A549 (cell line): ENCODE results near the gene FOXK1. TPM values are rescaled to one million over a fixed set of nuclear protein-coding genes. Genes with fewer than 3 reads are reported as not detected.

ENCODE experiments used
- ATAC-seq, 2 experiments: fragments of 200-7000 bp in 1 of 2; fragments of >200 bp in 1 of 2; cut with Nextera tagmentation in 1 of 2; cut with Tn5 transposase in 1 of 2; 3 replicates each; pipeline versions ENCODE4 v1.8.0 to v1.9.1; 2018 to 2020; ENCODE audit warnings: mild to moderate bottlenecking in 1 of 2, moderate library complexity in 1 of 2
- CTCF ChIA-PET: fragments of 300-600 bp; sonication (Branson Sonifier 250); formaldehyde crosslinking; extraction: SDS; loops from one replicate; lab custom pipeline; 2021; ENCODE audit warnings: antibody characterized with exemption, inconsistent platforms; lab: Yijun Ruan, JAX
- POLR2A ChIA-PET: fragments of 350-600 bp; formaldehyde crosslinking; extraction: SDS; loops from one replicate; lab custom pipeline; 2021; ENCODE audit warnings: antibody characterized with exemption, inconsistent platforms; lab: Yijun Ruan, JAX
- DNase-seq, 2 experiments: peaks; one replicate each; pipeline versions ENCODE4 v3.0.0 to v3.0.0-alpha.2; 2011 to 2016; ENCODE audit warnings: low read depth in 1 of 2, low spot score in 1 of 2
- FAIRE-seq: peaks from 2 replicates; lab custom pipeline; 2011; peaks lifted over from hg19 to GRCh38; lab: Jason Lieb, UNC
- H3K27ac ChIP-seq, 2 experiments: fragments of >200 bp; sonication (Bioruptor Twin); formaldehyde crosslinking; 3 replicates each; pipeline ENCODE4 v1.5.1; 2016 to 2017
- H3K4me1 ChIP-seq: fragments of >200 bp; sonication (Bioruptor Twin); formaldehyde crosslinking; 3 replicates; pipeline ENCODE4 v1.6.1; 2016
- H3K4me2 ChIP-seq: fragments of >200 bp; sonication (Bioruptor Twin); formaldehyde crosslinking; 3 replicates; pipeline ENCODE4 v1.6.1; 2016
- H3K4me3 ChIP-seq: fragments of >200 bp; sonication (Bioruptor Twin); formaldehyde crosslinking; 3 replicates; pipeline ENCODE4 v1.5.1; 2016
- H3K9me3 ChIP-seq: fragments of >200 bp; sonication (Bioruptor Twin); formaldehyde crosslinking; 3 replicates; pipeline ENCODE4 v1.6.1; 2016
- EHF ChIP-seq: fragments of 250-450 bp; sonication (Bioruptor Pico); IDR thresholded peaks from 2 replicates; pipeline ENCODE4 v1.5.0; 2020; ENCODE audit warnings: mild to moderate bottlenecking
- FOSL2 ChIP-seq, 2 experiments: fragments of 450-650 bp in 1 of 2; fragments of >200 bp in 1 of 2; sonication (Bioruptor Twin) in 1 of 2; formaldehyde crosslinking; IDR thresholded peaks; 2 replicates each; pipeline versions ENCODE4 v1.5.0 to v1.6.1; 2016 to 2020; ENCODE audit warnings: mild to moderate bottlenecking in 1 of 2, moderate library complexity in 1 of 2
- HDAC2 ChIP-seq: fragments of 200-600 bp; sonication (generic); IDR thresholded peaks from 2 replicates; pipeline ENCODE4 v1.6.1; 2016
- HOXA7 ChIP-seq: fragments of 250-450 bp; sonication (Bioruptor Pico); IDR thresholded peaks from 2 replicates; pipeline ENCODE4 v1.5.0; 2020; ENCODE audit warnings: mild to moderate bottlenecking, moderate library complexity
- HOXB13 ChIP-seq: fragments of 250-450 bp; sonication (Bioruptor Pico); IDR thresholded peaks from 2 replicates; pipeline ENCODE4 v1.5.0; 2020; ENCODE audit warnings: low read depth, mild to moderate bottlenecking, moderate library complexity
- HOXB5 ChIP-seq: fragments of 250-450 bp; sonication (Bioruptor Pico); IDR thresholded peaks from 2 replicates; pipeline ENCODE4 v1.5.0; 2020; ENCODE audit warnings: mild to moderate bottlenecking, moderate library complexity
- MAX ChIP-seq: IDR thresholded peaks from 2 replicates; pipeline ENCODE4 v1.6.1; 2012
- NR3C1 ChIP-seq: fragments of >200 bp; sonication (Bioruptor Twin); formaldehyde crosslinking; IDR thresholded peaks from 3 replicates; pipeline ENCODE4 v1.6.1; 2017
- PHF8 ChIP-seq: fragments of 200-600 bp; sonication (generic); IDR thresholded peaks from 2 replicates; pipeline ENCODE4 v1.6.1; 2016; ENCODE audit warnings: low read depth, mild to moderate bottlenecking, antibody characterized with exemption, moderate library complexity, borderline replicate concordance
- POLR2A ChIP-seq: IDR thresholded peaks from 2 replicates; pipeline ENCODE4 v1.6.1; 2012; ENCODE audit warnings: mild to moderate bottlenecking, low read length
- RARB ChIP-seq: fragments of 250-450 bp; sonication (Bioruptor Pico); IDR thresholded peaks from 2 replicates; pipeline ENCODE4 v1.8.0; 2021; ENCODE audit warnings: mild to moderate bottlenecking, moderate library complexity
- RCOR1 ChIP-seq: fragments of 150-350 bp; IDR thresholded peaks from 2 replicates; pipeline ENCODE4 v1.6.1; 2014; ENCODE audit warnings: antibody characterized with exemption, low read length, low read depth
- REST ChIP-seq: fragments of 200-600 bp; sonication (generic); IDR thresholded peaks from 2 replicates; pipeline ENCODE4 v1.6.1; 2016; ENCODE audit warnings: antibody characterized with exemption, mild to moderate bottlenecking, moderate library complexity
- RNF2 ChIP-seq: fragments of 200-600 bp; sonication (generic); IDR thresholded peaks from 2 replicates; pipeline ENCODE4 v1.6.1; 2016; ENCODE audit warnings: low read depth, mild to moderate bottlenecking, antibody characterized with exemption, moderate library complexity, borderline replicate concordance
- SREBF2 ChIP-seq: fragments of 450-650 bp; IDR thresholded peaks from 2 replicates; pipeline ENCODE4 v1.6.1; 2014; ENCODE audit warnings: mild to moderate bottlenecking, moderate library complexity
- TFCP2L1 ChIP-seq: fragments of 250-450 bp; sonication (Bioruptor Pico); IDR thresholded peaks from 2 replicates; pipeline ENCODE4 v1.5.0; 2021; ENCODE audit warnings: mild to moderate bottlenecking
- USF2 ChIP-seq: fragments of 450-650 bp; IDR thresholded peaks from 2 replicates; pipeline ENCODE4 v1.6.1; 2014; ENCODE audit warnings: antibody characterized with exemption
- ZC3H11A ChIP-seq: fragments of 450-650 bp; IDR thresholded peaks from 2 replicates; pipeline ENCODE4 v1.6.1; 2014; ENCODE audit warnings: antibody characterized with exemption, mild to moderate bottlenecking
- ZNF302 ChIP-seq: fragments of 250-450 bp; sonication (Bioruptor Pico); IDR thresholded peaks from 2 replicates; pipeline ENCODE4 v1.9.0; 2021; ENCODE audit warnings: inconsistent platforms, mild to moderate bottlenecking, moderate library complexity
- WGBS: methylation state at CpG from one replicate; pipeline ENCODE4 v1.1.6; 2017; ENCODE audit errors: missing lambda C conversion rate; 5-methylcytosine and 5-hydroxymethylcytosine counted together
- polyA plus RNA-seq, 4 experiments: library from polyadenylated mRNA; depleted of rRNA in 3 of 4; stranded (reverse); fragments of >200 nt; fragmentation: RNase III in 1 of 4; extraction: RNeasy Plus Mini Kit Qiagen cat#74134 plus additional on column Dnase treatment in 1 of 4; gene quantifications; 2 replicates in 3 of 4; 3 replicates in 1 of 4; pipeline ENCODE4 v1.2.3, GENCODE V29; 2011 to 2017
- TF ChIP-seq, protein P1 (sequence below): fragments of 150-350 bp; IDR thresholded peaks from 2 replicates; pipeline ENCODE4 v1.6.1; 2014; ENCODE audit warnings: low read depth, mild to moderate bottlenecking, low read length

FOXK1 gene
- polyA plus RNA-seq, 2 of the 4 experiments (the other 2 are of a cell fraction) = 6.8 to 10.9 TPM

DNA sequence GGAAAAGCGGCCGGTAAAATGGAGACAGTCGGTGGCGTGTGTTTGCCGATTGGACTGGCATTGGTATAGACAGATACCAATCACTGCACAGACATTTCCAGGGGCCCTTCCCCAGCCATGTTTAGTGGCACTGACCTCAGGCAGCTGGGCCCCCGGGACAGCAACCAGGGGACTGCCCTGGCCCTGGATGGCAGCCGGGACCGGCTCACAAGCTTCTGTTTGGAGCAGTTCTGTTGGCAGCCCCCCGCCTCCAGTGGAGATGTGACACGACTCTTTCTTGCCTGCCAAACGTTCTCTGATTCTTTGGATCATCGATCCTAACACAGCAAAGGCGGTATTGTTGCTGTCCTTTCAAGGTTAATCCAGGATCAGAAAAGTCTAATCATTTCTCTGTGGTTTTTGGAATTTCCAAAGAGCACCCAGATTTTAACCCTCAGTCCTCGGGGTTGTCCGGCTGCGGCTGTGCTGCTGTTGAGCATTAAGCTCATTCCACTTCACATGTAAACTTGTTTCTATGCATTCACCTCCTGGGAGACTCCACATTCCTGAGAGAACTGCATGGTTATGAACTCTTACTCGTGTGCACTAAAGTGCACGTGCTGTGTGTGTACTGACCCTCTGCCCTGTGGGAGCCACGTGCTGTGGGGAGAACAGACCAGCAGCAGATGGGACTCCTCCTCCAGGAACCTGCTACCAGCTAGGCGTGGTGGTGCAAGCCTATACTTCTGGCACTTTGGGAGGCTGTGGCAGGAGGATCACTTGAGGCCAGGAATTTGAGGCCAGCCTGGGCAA, 46.0 kb downstream of the FOXK1 start:
- no peak overlapping the region for H3K4me3 ChIP-seq
- H3K9me3 ChIP-seq = no peaks in the 10 kb centered on the region
- TF ChIP-seq PHF8 = no peak
- TF ChIP-seq RNF2 = no peak
- no peak for TF ChIP-seq NR3C1
- ChIA-PET POLR2A (interaction anchor here (0.9 kb wide), 1 partner anchor 86 kb away, joined by 6 read pairs; no protein-coding TSS in a partner anchor), CTCF (interaction anchor here (1.3 to 6.1 kb wide), 2 partner anchors 18 to 27 kb away, joined by 3 to 32 read pairs; no protein-coding TSS in a partner anchor)
- peak overlapping the region in 1 of 2 experiments; percentile 96; a peak in 1 of 6 replicates for H3K27ac ChIP-seq
- no peak overlapping the region for H3K4me2 ChIP-seq
- peaks cover 19% of the 10 kb centered on the region for H3K4me1 ChIP-seq
- DNase-seq (no peak), FAIRE-seq (no peak), ATAC-seq (no peak)
- 92% methylated on average over 19 of the region's 20 CpGs for WGBS

DNA sequence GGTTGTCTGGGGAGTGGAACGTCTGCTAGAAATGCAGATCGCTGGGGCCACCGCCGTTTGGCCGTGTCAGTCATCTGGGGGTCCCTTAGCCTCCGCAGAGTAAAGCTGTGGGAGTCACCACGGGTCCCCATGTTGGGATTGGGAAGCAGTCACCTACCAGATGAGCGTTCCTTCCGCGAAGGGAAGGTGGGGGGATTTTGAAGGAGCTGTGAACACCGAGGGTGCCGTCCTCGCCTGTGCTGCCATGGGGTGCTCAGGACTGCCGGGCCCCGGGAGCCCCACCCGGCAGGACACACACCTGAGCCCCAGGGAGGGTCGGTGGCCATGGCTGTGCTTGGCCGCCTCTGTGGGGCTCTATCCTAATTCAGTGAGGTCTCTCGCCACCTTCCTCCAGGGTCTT, 47.2 kb downstream of the FOXK1 start:
- TF ChIP-seq TFCP2L1 (CRISPR knock-in tag) = no peak
- TF ChIP-seq, protein P1, sequence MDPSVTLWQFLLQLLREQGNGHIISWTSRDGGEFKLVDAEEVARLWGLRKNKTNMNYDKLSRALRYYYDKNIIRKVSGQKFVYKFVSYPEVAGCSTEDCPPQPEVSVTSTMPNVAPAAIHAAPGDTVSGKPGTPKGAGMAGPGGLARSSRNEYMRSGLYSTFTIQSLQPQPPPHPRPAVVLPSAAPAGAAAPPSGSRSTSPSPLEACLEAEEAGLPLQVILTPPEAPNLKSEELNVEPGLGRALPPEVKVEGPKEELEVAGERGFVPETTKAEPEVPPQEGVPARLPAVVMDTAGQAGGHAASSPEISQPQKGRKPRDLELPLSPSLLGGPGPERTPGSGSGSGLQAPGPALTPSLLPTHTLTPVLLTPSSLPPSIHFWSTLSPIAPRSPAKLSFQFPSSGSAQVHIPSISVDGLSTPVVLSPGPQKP = no peak
- TF ChIP-seq FOSL2 (IDR thresholded peaks at IDR 0.05) = no peak
- no peak for TF ChIP-seq FOSL2 (CRISPR knock-in tag; IDR thresholded peaks at IDR 0.05)
- TF ChIP-seq HOXB5 = no peak
- no peak for TF ChIP-seq RNF2
- TF ChIP-seq HOXB13 (CRISPR knock-in tag) = no peak
- TF ChIP-seq SREBF2 = no peak
- TF ChIP-seq EHF = no peak
- TF ChIP-seq REST = no peak
- no peak for TF ChIP-seq POLR2A
- no peak for TF ChIP-seq RCOR1
- TF ChIP-seq HOXA7 (CRISPR knock-in tag) = no peak
- no peak for TF ChIP-seq NR3C1
- TF ChIP-seq RARB = no peak
- no peak for TF ChIP-seq ZC3H11A
- TF ChIP-seq HDAC2 = no peak
- no peak for TF ChIP-seq ZNF302 (CRISPR knock-in tag)
- TF ChIP-seq USF2 = no peak
- TF ChIP-seq MAX = no peak
- ChIA-PET CTCF (interaction anchor here (0.7 to 1.0 kb wide), 2 partner anchors 9 to 97 kb away, joined by 3 read pairs; no protein-coding TSS in a partner anchor), POLR2A (no interaction called here)
- peak overlapping the region in 1 of 2 experiments; percentile 14; a peak in 1 of 6 replicates for H3K27ac ChIP-seq
- DNase-seq (no peak), FAIRE-seq (no peak), ATAC-seq (no peak)
- 92% methylated on average over 18 of the region's 19 CpGs for WGBS
- no peak overlapping the region for H3K4me3 ChIP-seq
- H3K4me1 ChIP-seq = peaks cover 14% of the 10 kb centered on the region
- no peaks in the 10 kb centered on the region for H3K9me3 ChIP-seq
- H3K4me2 ChIP-seq = no peak overlapping the region
